GM12892 (cell line): ENCODE measurements around the gene ZIC4.

Source experiments
- DNase-seq: peaks from one replicate; pipeline ENCODE4 v3.0.0; 2011; ENCODE audit not compliant: insufficient read length
- FAIRE-seq: peaks from 2 replicates; lab custom pipeline; 2011; peaks lifted over from hg19 to GRCh38; lab: Jason Lieb, UNC
- POLR2A ChIP-seq: IDR thresholded peaks from 2 replicates; pipeline ENCODE4 v1.6.1; 2011; ENCODE audit warnings: low read depth, low read length, control low read depth
- POLR2AphosphoS5 ChIP-seq: IDR thresholded peaks from 2 replicates; pipeline ENCODE4 v1.6.1; 2011; ENCODE audit warnings: low read depth, low read length, control low read depth
- TAF1 ChIP-seq: IDR thresholded peaks from 2 replicates; pipeline ENCODE4 v1.6.1; 2011; ENCODE audit warnings: low read depth, mild to moderate bottlenecking, control low read depth, low read length, borderline replicate concordance

The ZIC4 gene

DNA sequence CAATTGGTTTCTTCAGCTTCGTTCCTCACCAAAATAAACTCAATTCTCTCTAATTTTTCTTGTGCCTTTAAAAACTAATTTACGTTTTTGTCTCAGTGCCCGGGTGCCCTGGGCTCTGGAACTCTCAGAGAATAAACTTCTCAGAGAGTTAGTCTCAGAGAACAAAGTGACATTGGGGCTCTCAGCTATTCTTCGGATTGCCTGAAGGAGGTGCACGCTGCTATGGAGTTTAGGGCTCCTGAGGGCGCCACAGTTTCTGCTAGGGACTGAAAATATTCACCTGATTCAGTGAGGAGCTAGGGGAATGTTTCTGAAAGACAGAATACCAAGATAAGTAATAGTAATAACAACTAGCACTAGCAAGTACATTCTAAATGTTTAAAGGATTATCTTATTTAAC lies 22.7 kb downstream of the ZIC4 start:
- TF ChIP-seq TAF1 (no peak), POLR2A (no peak), POLR2AphosphoS5 (no peak)
- no peak for DNase-seq
- no peak for FAIRE-seq

DNA sequence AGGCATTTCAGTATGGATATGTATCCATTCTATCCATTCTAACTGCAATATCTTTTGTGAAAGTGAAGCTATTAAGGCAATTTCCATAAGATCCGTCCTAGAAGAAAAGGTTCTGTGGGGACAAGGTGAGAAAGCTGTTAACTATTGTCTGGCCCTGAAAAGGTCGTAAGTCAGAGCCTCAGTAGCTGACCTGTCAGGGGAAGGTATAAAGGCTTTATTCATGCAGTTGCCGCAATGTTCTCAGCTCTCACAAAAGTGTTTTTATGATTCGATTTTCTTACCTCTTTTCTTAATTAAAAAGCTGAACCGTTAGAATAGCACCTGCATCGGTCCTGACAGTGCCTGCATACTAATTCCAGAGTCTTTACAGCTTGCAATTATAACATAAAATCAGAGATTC lies 24.7 kb downstream of the ZIC4 start:
- FAIRE-seq = no peak

DNA sequence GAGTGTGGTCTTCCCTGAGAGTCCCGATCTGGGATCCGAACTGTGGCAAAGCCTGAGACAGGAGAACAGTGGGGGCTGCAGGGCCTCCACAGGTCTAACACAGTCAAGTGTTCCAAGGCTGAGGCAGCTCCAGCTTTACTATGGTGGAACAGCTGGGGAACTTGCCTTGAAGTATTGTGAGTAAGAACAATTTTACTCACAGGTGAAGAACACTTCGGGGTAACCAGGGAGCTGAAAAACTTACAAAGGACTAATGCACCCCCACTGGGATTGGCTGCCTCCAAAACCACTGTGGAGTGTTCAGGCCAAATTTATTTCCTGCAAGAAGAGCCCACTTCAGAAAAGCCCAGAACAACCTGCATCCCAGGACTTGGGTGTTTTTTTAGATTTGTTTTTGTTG lies 25.4 kb downstream of the ZIC4 start:
- no peak for DNase-seq
- no peak for TF ChIP-seq POLR2A
- no peak for TF ChIP-seq POLR2AphosphoS5
- TF ChIP-seq TAF1 = no peak
- no peak for FAIRE-seq

More for the DNA sequence above, 24.7 kb downstream of the ZIC4 start:
- TF ChIP-seq POLR2A (no peak), POLR2AphosphoS5 (no peak), TAF1 (no peak)
- DNase-seq = no peak

DNA sequence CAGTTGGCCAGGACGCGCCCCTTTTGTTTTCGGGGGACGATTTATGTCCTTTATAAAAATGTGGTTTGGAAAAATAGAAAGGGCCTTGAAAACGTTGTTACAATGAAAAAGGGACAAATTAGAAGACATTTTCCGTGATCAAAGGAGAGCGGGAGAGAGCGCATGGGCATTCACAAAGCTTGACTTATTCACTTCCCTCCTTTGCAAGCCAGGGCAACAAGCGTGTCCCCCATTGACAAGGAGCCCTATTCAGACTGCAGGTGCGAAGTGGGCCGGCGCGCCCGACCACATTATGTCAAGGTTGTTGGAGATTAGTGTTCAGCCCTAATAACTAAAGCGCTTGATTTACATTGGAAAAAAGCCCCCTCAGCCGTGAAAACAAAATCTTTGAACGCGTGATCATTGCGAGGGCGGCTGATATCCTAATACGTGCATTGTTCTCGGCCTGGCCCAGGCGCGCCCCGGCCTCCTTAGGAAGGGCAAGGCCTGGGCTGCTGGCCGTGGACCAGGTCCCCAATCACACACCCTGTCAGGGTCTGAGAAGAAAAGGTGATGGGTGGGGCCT lies 25.9 kb downstream of the ZIC4 start:
- DNase-seq (no peak), FAIRE-seq (no peak)
- TF ChIP-seq POLR2A (no peak), POLR2AphosphoS5 (no peak), TAF1 (no peak)

- DNase-seq = no peak
- FAIRE-seq = no peak
- TF ChIP-seq POLR2AphosphoS5 (no peak), POLR2A (no peak), TAF1 (no peak)
Measured at GRCh38 chr3:147379651-147380050, 26.7 kb downstream of the ZIC4 start.

- no peak for TF ChIP-seq TAF1
- no peak for TF ChIP-seq POLR2A
- no peak for TF ChIP-seq POLR2AphosphoS5
- no peak for FAIRE-seq
Measured at GRCh38 chr3:147377412-147378367, 28.7 kb downstream of the ZIC4 start.

GRCh38 chr3:147373301-147373700 lies 33.0 kb downstream of the ZIC4 start:
- TF ChIP-seq TAF1 (no peak), POLR2AphosphoS5 (no peak)
- FAIRE-seq = no peak

More at GRCh38 chr3:147377412-147378367, 28.7 kb downstream of the ZIC4 start:
- no peak for DNase-seq

DNA sequence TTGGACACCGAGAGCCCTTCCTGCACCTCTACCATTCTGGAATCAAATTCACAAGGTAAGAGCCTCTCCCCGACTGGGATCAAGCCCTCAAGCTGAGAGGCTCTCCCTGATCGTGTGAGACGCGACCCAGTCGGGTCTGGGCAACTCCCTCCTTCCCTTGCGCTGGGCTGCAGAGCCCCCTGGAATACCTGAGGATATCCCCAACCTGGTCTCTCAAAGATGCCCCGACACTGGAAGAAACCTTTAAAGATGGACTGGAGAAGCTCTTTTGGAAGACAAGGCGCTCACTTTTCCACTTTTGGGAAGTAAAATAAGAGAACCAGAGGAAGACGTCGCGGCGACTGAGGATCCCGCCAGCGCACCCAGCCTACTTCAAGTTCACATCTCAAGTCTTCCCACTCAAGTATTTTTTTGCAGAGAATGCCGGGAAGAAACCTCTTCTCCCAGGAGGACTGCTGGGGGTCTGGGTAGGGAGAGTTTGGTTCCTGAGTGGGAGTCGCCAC lies 33.8 kb downstream of the ZIC4 start:
- TF ChIP-seq POLR2AphosphoS5 = no peak
- no peak for TF ChIP-seq POLR2A
- TF ChIP-seq TAF1 = no peak
- no peak for FAIRE-seq

More at GRCh38 chr3:147373301-147373700, 33.0 kb downstream of the ZIC4 start:
- DNase-seq = no peak

DNA sequence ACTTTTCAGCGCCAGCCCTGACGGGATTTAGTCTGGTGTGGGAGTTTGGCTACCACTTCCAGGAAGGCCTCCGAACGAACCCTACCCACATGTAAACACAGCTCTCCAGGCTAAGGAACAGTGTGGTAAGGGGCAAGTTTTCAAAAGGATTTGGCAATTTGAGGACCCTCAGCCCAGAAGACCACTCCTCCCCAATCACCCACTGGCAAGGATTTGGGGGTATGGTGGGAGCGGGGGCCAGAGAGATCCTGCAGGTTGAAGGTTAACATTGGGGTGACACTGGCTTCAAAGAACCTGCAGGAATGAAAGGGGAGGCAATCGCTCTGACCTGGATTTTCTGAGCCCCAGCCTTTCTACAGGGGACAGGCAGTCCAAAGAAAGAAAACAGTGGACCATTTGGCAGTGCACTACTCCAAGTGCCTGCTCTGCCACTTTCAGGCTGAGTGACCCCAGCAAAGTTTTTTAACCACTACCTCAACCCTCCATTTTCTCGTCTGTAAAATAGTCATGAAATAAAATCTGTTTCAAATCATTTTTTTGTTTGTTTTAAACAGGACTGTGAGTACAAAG lies 34.5 kb downstream of the ZIC4 start:
- DNase-seq = no peak
- TF ChIP-seq TAF1 (no peak), POLR2A (no peak), POLR2AphosphoS5 (no peak)
- FAIRE-seq = no peak

More for the DNA sequence above, 33.8 kb downstream of the ZIC4 start:
- DNase-seq = no peak

DNA sequence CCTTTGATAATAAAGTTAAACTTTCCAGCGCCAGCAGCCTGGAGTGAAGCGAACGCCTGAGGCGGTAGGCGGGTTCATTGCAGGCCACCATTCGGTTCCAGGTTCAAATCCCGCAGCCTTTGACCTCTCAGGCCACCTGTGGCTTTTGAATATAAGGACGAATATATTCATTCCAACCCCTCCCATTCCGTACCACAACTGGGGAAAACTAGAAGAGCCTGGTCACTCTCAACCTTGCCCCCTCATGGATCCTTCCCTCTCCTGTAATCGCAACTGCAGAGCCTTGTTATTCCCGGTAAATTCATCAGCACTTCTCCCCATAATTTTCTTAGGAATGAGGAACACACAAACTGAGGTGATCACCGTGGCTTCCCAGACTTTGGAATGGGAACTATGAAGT lies 35.2 kb downstream of the ZIC4 start:
- no peak for TF ChIP-seq POLR2A
- no peak for TF ChIP-seq TAF1
- TF ChIP-seq POLR2AphosphoS5 = no peak
- no peak for DNase-seq
- FAIRE-seq = no peak

GRCh38 chr3:147370349-147370748 lies 36.0 kb downstream of the ZIC4 start:
- DNase-seq (no peak), FAIRE-seq (no peak)
- TF ChIP-seq POLR2A = no peak
- no peak for TF ChIP-seq TAF1

- FAIRE-seq (no peak), DNase-seq (no peak)
- TF ChIP-seq POLR2AphosphoS5 = no peak
- TF ChIP-seq POLR2A = no peak
- no peak for TF ChIP-seq TAF1
Measured at GRCh38 chr3:147369661-147370123, 36.7 kb downstream of the ZIC4 start.
